GM19328 (cell line): ENCODE results near the gene SUPT3H.
"Not testable (repeated sequence)": the region's sequence is repeated elsewhere in the genome, so short reads cannot be mapped to it uniquely, and the experiment has no call there.

Source experiments
- ATAC-seq: cut with Tn5 transposase; IDR thresholded peaks from one replicate; pipeline ENCODE4 v1.9.1; 2021; ENCODE audit warnings: mild to moderate bottlenecking, moderate library complexity; ENCODE audit not compliant: unreplicated experiment

SUPT3H gene

GRCh38 chr6:45073771-45074170 lies 304.0 kb downstream of the SUPT3H start:
- no peak for ATAC-seq

- no peak for ATAC-seq
Observed at GRCh38 chr6:45072673-45073072, 305.1 kb downstream of the SUPT3H start.

- ATAC-seq = no peak
Observed at GRCh38 chr6:45072016-45072415, 305.7 kb downstream of the SUPT3H start.

GRCh38 chr6:45069091-45069490 lies 308.6 kb downstream of the SUPT3H start:
- no peak for ATAC-seq

- ATAC-seq = not testable (repeated sequence)
Observed at GRCh38 chr6:45067446-45067845, 310.3 kb downstream of the SUPT3H start.

GRCh38 chr6:45062659-45063058 lies 315.1 kb downstream of the SUPT3H start:
- ATAC-seq = not testable (repeated sequence)

- no peak for ATAC-seq
Observed at GRCh38 chr6:45057711-45058110, 320.0 kb downstream of the SUPT3H start.

GRCh38 chr6:45054610-45055009 lies 323.1 kb downstream of the SUPT3H start:
- no peak for ATAC-seq

- no peak for ATAC-seq
Observed at GRCh38 chr6:45052325-45052724, 325.4 kb downstream of the SUPT3H start.

GRCh38 chr6:45049188-45049843 lies 328.4 kb downstream of the SUPT3H start:
- ATAC-seq = no peak

GRCh38 chr6:45047573-45047972 lies 330.2 kb downstream of the SUPT3H start:
- no peak for ATAC-seq

- ATAC-seq = no peak
Observed at GRCh38 chr6:45045253-45045601, 332.5 kb downstream of the SUPT3H start.

- ATAC-seq = no peak
Observed at GRCh38 chr6:45044510-45045252, 333.1 kb downstream of the SUPT3H start.

GRCh38 chr6:45044086-45044485 lies 333.6 kb downstream of the SUPT3H start:
- no peak for ATAC-seq

GRCh38 chr6:45042673-45043072 lies 335.1 kb downstream of the SUPT3H start:
- not testable (repeated sequence) for ATAC-seq

- no peak for ATAC-seq
Observed at GRCh38 chr6:45038226-45038625, 339.5 kb downstream of the SUPT3H start.

GRCh38 chr6:45036103-45036502 lies 341.6 kb downstream of the SUPT3H start:
- no peak for ATAC-seq

GRCh38 chr6:45032426-45032825 lies 345.3 kb downstream of the SUPT3H start:
- no peak for ATAC-seq

- ATAC-seq = no peak
Observed at GRCh38 chr6:45031601-45032000, 346.1 kb downstream of the SUPT3H start.

GRCh38 chr6:45027126-45027525 lies 350.6 kb downstream of the SUPT3H start:
- ATAC-seq = no peak

GRCh38 chr6:45026003-45026516 lies 351.7 kb downstream of the SUPT3H start:
- no peak for ATAC-seq

- ATAC-seq = no peak
Observed at GRCh38 chr6:45024610-45025009, 353.1 kb downstream of the SUPT3H start.
